DMS53 treated with DMSO at 0.1 percent for 48 hours (cell line): ENCODE data around the gene SCN3B.

Experiments used
- DNase-seq: peaks from one replicate; lab custom pipeline; 2025; ENCODE audit not compliant: unreplicated experiment; lab: John Stamatoyannopoulos, UW

The SCN3B gene

DNA sequence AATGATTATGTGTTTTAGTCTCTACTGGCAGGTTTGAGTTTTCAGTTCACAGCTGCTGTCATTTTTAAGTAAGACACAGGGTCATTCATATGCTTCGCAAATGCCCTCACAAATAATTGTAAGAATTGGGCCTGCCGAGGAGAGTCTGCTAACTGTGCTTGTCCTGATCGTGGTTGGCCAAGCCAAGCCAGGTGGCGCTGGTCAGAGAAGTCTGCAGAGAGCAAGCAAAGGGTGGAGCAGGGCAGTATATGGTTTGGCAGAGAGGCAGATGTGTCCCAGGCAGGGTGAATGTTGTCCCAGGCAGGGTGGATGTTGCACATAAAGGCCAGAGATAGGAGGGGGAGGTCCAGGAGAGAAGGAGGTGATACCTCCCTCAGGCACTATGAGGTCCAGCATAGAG is 52.7 kb downstream of the SCN3B start:
- no peak for DNase-seq

DNA sequence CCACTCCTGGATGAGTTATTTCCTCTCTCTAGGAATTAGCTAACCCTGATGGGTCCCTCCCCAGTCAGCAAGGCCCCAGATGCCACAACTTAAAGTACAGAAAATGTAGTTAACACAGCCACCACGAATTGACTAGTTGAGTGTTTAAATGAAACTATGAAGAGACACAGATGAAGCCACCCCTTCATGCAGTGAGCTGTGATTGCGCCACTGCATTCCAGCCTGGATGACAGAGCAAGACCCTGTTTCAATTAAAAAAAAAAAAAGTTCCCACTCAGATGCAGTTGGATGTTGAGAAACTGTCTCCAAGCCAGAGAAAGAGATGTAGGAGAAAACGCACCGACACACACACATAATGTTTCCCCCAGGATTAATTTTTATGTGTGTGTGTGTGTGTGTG is 53.3 kb downstream of the SCN3B start:
- DNase-seq, result no peak

DNA sequence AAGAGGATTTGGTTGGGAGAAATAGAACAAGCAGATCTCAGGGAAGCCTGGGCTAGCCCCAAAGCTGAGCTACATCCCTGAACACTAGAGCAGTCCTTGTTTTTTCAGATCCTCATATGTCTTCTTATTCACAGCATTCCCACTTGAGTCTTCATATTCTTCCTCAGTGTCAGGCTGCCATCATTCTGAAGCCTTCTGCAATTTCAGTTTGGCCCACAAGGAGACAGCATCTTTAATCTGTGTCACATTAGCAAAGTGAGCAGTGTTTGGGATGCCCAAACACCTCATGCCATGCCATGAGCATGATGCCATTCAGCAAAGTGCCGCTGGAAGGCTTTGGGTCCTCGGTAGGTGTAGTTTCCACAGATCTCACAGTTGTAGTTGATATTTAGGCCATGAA is 56.6 kb downstream of the SCN3B start:
- DNase-seq, result no peak

DNA sequence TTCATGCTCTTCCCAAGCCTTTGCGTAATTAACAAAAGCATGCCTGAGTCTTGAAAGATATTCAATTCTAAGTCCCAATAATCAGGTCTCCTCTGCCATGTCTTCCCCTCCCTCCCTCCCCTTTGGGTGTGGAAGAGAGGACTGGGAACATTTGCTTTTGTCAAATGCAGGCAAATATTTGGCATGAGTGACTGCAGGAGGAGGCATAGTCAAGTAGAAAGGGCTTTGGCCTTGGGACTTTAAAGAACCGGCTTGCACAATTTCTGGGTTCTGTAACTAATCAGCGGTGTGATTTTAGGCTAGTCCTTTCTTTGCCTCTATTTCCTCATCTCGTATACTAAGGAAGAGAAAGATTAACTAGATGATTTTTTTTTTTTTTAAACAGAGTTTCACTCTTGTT is 59.5 kb downstream of the SCN3B start:
- DNase-seq, result no peak

DNA sequence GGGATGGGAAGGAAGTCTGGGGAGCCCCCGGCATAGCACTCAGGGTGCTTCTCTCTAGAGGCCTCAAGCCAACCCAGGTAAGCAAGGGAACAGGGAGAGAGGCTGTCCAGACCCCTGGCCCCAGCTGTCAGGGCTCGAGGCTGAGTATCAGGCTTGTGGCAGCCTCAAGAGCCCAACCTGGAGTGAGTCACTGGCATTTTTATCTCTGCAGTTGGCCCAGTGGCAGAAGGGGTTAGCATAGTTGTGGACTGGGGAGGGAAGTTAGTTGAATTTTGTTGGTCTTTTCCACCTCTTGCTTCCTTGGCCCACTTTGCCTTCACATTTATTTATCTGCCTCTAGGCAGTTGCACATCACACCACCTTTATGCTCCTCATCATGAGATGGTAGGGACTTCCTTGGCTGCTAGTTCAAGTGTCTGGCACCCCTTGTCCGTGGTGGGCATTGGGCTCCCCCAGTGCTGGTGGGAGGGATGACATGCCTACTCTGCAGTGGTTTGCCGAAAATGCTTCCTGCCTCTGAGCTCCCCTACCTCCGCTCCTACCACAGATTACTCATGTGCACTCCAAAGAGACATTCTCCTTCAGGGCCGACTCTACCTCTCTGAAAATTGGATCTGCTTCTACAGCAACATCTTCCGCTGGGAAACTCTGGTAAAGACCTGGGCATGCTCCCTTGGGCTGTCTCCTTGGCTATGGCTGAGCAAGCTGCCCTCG is 60.1 kb downstream of the SCN3B start:
- no peak for DNase-seq

DNA sequence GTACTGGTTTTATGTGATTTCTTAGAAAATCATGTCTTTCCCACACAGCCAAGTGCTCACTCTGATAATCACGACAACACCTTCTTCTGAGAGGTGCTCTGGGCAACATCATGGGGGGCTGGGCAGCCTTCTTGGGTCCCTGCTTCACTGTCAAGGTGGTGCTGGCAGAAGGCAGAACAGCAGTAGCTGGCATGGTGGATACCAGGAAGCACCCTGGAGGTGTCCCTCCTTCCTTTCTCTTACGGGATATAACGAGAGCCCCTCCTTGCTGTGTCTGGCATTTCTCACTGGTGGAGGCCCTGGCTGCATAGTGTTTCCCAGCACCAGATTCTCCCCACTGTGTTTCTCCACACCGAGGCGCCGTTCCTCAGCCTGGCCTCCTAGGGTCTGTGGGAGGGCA is 60.9 kb downstream of the SCN3B start:
- DNase-seq, result no peak

DNA sequence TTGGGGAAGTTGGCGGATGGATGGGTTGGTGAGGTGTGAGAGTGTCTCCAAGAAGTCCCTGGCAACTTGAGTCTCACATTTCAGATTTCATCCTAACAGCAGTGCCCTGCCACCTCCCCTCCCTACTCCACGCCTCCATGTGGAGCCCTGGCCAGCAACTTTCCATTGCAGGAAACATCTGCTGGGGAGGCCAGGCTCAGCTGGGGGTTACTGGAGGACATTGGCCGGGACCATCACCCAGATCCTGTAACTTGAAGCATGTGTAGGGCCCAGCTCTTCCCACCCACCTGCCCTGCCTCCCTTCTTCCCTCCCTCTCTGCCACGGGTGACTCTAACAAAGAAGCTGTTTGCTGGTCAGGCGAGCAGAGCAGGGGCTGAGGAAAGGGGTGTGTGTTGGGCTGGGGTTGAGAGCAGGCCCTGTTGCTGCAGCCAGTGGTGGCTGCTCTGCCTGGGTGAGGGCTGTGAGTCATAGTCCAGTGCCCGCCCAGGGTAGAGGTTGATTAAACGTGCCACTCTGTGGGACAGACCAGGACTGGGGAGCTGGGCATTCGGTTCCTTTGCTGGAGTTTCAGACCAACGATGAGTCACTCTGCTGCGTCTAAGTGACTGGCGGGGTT is 64.0 kb downstream of the SCN3B start:
- DNase-seq, result peak; percentile 36

DNA sequence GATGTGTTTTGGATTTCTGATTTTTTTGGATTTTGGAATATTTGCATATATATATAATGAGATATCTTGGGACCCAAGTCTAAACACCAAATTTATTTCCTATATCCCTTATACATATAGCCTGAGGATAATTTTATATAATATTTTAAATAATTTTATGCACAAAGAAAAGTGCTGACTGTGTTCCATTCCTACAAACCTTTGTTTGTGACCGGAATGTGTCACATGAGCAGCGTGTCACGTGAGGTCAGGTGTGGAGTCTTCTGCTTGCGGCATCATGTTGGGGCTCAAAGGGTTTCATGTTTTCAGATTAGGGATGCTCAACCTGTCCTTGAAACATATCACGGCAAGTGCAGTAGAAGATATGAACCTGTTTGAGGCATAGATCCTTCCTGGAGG is 65.6 kb downstream of the SCN3B start:
- no peak for DNase-seq

DNA sequence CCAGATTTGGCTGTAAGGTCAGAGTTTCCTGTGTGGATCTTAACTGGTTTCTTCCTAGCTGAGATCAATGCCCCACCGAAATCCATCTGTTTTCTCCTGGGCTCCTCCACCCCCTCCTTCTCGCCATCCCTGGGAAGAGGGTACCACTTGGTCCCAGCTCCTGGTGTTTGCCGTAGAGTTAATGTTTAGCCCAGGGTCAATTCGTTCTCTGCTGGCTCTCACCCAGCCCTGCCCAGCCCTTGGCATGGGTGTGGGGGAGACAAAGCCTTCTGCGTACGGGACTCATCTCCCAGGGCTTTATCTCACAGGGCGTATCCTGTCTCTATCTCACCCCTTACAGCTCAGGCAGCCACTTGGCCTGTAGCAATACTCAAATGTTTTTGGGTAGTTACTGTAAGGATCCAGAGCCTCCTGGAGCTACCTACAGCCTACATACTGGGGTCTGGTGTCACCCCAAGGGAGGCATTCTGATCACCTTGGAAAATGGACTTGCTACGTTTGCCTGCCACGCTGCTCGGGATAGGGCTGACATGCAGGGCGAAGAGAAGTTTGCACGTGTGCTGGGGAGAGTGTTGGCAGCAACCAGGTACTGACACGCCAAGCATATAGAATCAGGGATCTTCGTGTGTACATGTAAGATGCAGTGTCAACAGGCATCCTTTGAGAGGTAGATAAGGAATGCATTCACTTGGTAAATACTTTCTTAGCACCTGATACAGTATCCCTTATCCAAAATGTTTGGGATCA is 66.1 kb downstream of the SCN3B start:
- peak; percentile 82 for DNase-seq

DNA sequence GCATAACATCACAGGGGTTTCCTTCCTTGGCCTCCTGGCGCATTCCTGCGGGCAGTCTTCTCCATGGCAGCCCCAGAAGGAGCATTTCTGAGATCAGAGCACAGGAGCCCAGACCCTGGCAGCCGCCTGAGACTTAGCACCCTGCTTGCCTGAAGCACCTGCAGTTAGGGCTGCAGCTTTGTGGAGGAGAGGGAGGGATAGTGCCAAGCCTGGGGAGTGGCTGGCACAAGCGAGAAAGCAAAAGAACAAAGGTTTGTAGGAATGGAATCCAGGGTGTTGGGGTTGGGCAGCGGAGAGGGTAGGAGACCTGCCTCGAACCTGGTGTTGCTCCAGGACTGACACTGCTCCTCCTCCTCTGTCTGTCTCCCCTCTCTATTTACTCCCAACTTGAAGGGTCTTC is 66.9 kb downstream of the SCN3B start:
- no peak for DNase-seq

DNA sequence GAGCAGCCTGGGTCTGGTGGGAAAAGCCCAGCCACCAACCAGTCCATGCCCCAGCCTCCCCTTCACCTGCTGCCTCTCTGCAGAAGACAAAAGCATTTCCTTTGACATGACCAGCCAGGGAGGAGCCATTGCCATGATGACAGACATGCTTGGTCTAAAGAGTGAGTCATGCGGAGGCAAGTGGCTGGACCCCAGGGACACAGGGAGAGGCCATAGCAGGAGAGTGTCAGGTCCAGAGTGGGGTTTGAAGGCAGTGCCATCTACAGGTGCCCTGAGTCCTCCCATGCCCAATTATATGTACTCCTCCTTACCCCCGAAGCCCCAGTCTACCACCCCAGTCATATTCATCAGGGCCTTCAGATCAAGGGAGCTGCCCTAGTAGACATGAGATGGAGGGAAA is 67.4 kb downstream of the SCN3B start:
- peak; percentile 40 for DNase-seq

DNA sequence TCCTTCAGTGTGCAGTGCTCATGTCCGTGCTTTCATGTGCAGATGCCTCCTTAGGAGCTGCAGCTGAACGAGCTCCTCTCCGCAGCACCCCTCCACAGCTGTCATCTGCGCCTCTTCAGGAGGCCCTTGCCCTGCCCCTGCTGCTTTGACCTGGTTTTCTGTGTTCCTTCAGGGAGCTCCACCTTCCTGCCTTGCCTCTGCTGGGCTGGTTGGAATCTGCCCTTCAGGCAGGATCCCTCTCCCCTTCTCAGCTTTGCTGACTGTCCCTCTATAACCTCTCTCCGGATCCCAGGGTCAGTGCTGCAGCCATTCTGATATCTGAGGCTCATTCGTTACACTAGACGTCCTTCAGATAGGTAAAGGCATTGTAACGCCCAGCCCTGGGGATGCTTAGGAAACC is 67.9 kb downstream of the SCN3B start:
- no peak for DNase-seq

DNA sequence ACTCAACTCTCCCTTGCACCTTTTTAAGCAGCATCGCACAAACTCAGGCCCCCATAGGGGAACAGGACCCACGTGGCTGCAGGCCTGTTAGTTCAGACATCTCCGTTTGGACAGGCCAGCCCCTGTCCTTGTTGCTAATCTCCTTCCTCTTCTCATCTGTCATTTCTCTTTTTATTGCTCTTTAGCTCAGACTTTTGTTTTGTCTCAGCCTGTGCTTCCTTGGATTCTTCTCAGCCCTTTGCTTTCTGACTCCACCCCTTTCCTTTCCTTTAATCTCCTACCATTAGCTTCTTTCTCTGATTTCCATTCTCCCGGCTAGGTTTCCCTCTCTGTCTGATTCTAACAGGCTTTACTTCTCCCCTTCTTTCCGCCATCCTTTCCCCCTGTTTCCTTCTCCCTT is 68.7 kb downstream of the SCN3B start:
- DNase-seq, result no peak

DNA sequence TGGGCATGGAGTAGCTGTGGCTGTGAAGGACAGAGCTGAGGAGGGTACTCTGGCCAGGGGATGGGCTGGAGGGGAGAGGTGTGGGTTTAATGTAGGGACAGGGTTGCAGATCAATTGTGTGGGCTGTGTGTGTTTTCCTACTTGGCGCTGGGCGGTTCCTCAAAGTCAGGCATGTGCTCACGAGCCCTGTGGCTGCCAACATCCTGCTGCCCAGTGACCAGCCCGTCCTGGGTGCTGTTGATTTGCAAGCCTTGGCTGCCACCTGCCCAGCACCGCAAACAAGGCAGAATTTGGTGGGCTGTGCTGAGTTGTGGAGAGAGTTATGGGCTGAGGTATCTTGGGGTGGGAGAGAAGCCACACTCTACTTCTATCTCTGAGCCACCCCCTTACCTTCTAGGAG is 69.2 kb downstream of the SCN3B start:
- no peak for DNase-seq

DNA sequence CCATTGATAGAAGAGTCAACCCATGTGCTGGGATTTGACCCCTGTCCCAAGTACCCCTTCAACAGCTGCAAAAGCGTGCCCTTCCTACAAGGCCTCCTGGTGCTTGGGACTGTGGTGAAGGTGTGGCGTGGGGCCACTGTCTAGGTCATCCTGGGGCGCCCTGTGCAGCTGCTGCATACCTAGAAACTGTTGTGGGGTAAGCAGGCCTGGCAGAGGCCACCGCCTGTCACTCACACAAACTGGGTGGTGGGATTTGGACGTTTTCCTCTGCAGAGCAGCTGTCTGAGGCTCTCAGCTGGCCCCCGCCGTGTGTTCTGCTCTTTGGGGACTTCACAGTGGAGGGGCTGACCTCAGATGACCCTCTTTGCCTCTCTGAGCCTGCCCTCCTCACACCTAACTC is 69.7 kb downstream of the SCN3B start:
- no peak for DNase-seq

DNA sequence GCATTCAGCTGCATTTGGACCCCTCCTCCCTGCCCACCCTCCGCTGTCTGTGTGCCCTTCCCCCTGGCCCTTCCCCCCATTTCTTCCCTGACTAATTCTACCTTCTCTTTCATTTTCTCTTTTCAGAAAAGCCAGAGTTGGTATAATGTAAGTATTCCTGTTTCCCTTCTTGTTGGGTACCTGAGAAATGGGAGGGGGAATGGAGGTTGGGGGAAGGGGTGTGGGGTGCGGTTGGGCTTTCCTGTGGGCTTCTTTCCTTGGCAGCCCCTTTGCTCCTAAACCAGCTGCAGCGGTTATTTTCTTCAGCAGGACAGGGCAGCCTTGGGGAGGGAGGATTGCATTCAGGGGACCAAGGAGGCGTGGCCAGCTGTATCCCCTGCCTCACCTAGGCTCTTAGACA is 70.2 kb downstream of the SCN3B start:
- no peak for DNase-seq

DNA sequence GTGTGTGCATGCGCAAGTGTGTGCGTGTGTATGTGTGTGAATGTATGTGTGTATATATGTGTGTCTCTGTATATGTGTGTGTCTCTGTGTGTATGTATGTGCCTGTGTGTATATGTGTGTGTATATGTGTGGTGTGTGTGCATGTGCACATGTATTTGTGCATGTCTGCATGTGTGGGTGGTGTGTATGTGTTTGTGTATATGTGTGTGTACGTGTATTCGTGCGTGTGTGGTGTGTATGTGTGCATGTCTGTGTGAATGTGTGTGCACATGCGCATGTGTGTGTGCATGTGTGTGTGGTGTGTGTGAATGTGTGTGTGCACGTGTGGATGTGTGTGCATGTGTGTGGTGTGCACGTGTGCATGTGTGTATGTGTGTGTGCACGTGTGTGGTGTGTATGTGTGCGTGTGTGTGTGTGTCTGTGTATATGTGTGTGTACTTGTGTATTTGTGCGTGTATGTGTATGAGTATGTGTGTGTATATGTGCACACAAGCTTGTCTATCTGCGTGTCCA is 71.4 kb downstream of the SCN3B start:
- DNase-seq, result no peak

DNA sequence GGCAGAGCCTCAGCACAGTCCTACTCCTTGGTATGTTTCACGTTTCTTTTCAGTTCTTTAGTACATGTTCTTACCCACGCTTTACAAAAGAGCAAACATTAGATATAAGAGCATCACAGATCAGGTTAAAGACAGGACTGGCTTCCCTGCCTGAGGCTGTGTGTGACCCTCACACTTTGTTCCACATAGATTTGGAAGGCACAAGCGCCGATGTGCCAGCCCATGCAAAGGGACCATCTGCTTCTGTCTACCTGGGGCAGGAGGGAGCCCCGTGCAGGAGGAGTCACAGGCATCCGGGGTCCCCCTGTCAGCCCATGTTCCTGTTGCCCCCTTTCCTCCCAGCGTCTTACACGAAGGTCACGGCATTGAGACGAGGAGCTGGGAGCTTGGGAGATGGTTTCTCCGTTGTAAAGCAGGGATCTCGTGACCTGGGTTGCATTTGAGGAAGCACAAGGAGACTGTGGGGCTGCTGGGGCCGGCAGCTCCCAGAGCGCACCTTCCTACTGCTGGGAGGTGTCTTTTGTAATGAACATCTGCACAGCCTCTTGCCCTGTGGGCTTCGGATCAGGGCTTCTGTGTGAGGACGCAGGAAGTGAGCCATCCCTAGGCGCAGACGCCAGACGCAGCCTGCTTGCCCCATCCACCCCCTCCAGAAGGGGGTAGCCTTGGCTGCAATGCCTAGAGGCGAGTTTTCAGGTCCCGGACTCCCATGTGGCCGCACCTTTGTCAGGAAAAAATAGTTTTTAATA is 72.6 kb downstream of the SCN3B start:
- DNase-seq, result no peak

DNA sequence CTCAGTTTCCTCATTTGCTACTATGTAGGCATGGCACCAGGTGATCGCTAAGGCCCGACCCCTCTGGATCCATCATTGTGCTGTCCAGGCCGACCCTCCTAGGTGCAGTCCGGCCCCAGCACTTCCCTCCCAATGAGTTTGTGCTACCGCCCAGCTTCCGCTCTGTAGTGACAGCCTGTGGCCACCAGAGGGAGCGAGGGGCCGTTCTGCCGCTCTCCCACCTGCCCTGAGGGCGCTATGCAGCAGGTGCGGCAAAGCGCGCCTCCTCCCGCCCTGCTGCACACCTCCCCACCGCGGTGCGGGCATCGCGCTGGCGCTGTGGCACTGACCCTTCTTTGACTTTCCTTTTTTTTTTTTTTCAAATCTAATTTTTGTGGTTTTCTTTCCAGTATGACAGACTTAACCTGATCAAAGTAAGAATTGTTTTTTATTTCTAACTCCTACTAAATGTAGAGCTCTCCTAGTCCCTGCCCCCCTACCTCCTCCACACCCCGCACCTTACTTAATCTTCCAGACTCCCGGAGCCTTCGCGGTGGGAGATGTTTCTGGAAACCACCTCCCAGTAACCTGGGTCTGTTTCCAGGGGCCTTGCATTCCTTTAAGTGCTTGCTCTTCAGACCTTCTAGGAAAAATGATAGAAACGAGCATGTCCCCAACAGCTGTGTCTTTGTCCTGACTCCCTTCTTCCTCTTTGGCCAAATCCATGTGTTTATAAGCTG is 73.7 kb downstream of the SCN3B start:
- peak; percentile 72 for DNase-seq

DNA sequence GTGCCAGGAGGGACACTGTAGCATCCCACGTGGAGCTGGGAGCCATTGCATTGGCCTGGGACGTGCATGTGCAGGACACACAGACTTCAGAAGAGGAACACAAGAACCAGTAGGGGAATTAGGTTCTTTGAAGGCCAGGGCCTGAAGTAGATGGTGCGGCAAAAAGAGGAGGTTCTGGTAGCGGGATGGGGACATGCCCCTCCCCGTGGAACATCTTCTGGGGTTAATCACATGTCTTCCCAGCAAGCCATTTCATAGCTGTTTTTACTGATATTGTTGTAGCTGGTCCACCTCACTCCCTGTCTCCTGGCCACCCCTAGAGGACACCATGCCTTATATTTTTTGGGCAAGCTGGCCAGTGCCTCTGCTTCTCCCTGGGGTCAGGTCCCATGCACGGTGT is 74.3 kb downstream of the SCN3B start:
- DNase-seq, result no peak

DNA sequence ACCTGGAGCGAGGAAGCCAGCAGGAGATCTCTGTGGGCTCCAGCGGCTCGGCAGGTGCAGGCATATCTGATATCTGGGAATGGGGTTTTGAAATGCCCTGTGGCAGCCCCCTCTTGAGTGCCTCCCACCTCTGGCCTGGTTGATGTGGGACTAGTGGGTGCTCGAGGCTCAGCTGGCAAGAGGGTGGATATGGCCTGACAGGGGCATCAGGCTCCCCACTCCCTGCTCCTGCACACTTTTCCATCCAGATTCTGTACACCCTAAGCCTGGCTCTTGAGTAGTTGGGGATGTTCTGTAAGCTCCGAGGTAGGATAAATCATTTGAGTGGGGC is 75.0 kb downstream of the SCN3B start:
- DNase-seq, result no peak
